ENCODE results near the gene SORBS2. TPM values are rescaled to one million over a fixed set of nuclear protein-coding genes. Genes with fewer than 3 reads are reported as not detected.
"Not testable (repeated sequence)": the region's sequence is repeated elsewhere in the genome, so short reads cannot be mapped to it uniquely, and the experiment has no call there.

The SORBS2 gene
- total RNA-seq, 1 experiment from 2014 or later: 17.4 TPM

DNA sequence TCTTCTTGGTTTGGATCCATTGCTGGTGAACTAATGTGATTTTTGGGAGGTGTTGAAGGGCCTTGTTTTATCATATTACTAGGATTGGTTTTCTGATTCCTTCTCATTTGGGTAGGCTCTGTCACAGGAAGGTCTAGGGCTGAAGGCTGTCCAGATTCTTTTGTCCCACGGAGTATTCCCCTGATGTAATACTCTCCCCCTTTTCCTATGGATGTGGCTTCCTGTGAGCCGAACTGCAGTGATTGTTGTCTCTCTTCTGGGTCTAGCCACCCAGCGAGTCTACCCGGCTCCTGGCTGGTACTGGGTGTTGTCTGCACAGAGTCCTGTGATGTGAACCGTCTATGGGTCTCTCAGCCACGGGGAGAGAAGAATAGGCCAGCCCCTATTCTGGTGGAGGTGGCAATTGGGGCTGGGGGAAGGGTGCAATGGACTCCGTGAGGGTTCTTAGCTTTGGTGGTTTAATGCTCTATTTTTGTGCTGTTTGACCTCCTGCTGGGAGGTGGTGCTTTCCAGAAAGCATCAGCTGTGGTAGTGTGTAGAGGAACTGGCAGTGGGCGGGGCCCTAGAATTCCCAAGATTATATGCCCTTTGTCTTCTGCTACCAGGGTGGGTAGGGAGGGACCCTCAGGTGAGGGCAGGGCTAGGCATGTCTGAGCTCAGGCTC is 252.6 kb downstream of the SORBS2 start:
- peaks cover 19% of the 10 kb centered on the region for H3K4me1 ChIP-seq (replicated peaks)
- not testable (repeated sequence) for H3K4me3 ChIP-seq; H3K27me3 ChIP-seq (replicated peaks); H3K36me3 ChIP-seq; H3K9me3 ChIP-seq (replicated peaks)
- H3K27ac ChIP-seq: peak overlapping the region; percentile 84
- peak in 1 of 2 experiments; percentile 86 for DNase-seq (ENCODE audit: low read depth in 1 of 2, low spot score in 2 of 2)

- no peak overlapping the region for H3K4me3 ChIP-seq
- no peak for DNase-seq (ENCODE audit: low read depth in 1 of 2, low spot score in 2 of 2)
- peaks cover 9% of the 10 kb centered on the region for H3K4me1 ChIP-seq (replicated peaks)
- no peaks in the 10 kb centered on the region for H3K27me3 ChIP-seq (replicated peaks)
- no peaks in the 10 kb centered on the region for H3K36me3 ChIP-seq
- no peak overlapping the region for H3K27ac ChIP-seq
- no peaks in the 10 kb centered on the region for H3K9me3 ChIP-seq (replicated peaks)
Measured at GRCh38 chr4:185554365-185555126, 257.4 kb downstream of the SORBS2 start.

DNA sequence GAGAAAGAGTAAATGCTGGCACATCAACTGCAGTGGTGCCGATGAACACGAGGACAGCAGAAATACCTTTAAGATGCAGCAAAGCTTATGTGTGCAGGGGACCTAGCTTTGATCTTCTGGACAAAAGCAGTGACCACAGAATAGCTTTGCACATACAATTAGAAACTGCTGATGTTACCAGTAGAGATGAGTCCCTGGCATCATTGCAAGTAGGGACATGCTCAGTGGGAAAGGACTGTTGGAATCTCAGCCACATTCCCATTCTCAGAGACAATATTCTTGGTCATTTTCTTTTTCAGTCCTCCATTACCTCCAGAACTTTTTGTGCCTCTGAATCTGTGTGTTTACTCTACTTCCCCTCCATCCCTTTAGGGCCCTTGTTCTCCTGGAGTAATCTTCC is 259.7 kb downstream of the SORBS2 start:
- Histone ChIP-seq H3K27ac (no peak overlapping the region), H3K27me3 (replicated peaks) (no peaks in the 10 kb centered on the region), H3K36me3 (no peaks in the 10 kb centered on the region), H3K4me1 (replicated peaks) (no peaks in the 10 kb centered on the region), H3K4me3 (no peak overlapping the region), H3K9me3 (replicated peaks) (no peaks in the 10 kb centered on the region)
- no peak for DNase-seq (ENCODE audit: low read depth in 1 of 2, low spot score in 2 of 2)

DNA sequence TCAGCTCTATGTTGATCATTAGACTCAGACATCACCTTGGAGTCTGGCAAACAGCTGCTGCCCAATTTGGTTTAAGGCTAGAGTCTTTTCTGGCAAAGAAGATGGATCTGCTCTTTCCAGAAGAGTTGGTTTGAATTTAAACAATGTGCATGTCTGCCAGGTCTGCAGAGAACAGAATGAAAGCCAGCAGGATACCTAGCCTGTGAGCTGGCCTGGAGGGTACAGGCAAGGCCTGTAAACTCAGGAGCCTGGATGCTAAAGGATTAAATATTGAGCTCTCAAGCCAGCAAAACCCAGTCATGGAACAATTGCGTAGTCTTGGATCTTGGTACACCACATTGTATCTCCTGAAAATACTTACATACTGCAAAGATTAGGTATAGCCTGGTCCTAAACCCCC is 261.1 kb downstream of the SORBS2 start:
- DNase-seq (ENCODE audit: low read depth in 1 of 2, low spot score in 2 of 2): no peak
- H3K27me3 ChIP-seq (replicated peaks): no peaks in the 10 kb centered on the region
- H3K4me1 ChIP-seq (replicated peaks): no peaks in the 10 kb centered on the region
- no peaks in the 10 kb centered on the region for H3K36me3 ChIP-seq
- H3K27ac ChIP-seq: no peak overlapping the region
- no peak overlapping the region for H3K4me3 ChIP-seq
- no peaks in the 10 kb centered on the region for H3K9me3 ChIP-seq (replicated peaks)

DNA sequence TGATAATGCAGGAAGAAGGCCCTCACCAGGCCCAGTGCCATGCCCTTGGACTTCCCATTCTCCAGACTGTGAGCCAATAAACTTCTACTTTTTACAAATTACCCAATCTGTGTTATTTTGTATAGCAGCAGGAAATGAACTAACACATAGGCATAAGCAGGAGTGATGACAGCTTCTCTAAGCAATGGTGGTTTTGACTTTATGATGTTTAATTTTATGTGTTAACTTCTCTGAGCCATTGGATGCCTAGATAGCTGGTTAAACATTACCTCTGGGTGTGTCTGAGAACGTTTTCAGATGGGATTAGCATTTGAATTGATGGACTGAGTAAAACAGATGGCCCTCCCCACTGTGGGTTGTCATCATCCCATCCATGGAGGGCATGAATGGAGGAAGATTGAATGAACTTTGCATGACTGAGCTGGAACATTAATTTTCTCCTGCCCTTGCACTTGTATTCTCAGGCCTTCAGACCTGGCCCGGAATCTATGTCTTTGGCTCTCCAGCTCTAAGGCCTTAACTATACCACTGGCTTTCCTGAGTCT is 262.8 kb downstream of the SORBS2 start:
- Histone ChIP-seq H3K9me3 (replicated peaks) (no peaks in the 10 kb centered on the region), H3K27me3 (replicated peaks) (no peaks in the 10 kb centered on the region), H3K4me3 (no peak overlapping the region), H3K36me3 (no peaks in the 10 kb centered on the region), H3K4me1 (replicated peaks) (no peaks in the 10 kb centered on the region), H3K27ac (no peak overlapping the region)
- no peak for DNase-seq (ENCODE audit: low read depth in 1 of 2, low spot score in 2 of 2)

DNA sequence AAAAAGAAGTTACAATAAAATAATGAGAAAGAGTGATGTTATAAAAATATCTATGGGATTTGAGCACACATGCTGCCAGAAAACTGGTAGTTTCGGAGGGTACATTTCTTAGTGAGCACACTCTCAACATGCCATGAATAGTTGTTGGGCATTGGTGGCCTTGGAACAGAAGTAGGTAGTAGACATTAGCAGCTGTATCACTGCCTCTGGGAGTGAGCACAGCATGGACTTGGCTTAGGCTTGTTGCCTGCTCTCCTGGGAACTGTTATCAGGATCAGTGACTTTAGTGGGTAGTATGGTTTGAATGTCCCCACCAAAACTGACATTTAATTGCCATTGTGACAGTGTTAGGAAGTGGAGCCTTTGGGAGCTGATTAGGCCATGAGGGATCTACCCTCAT is 263.4 kb downstream of the SORBS2 start:
- H3K27me3 ChIP-seq (replicated peaks): no peaks in the 10 kb centered on the region
- H3K36me3 ChIP-seq: no peaks in the 10 kb centered on the region
- DNase-seq (ENCODE audit: low read depth in 1 of 2, low spot score in 2 of 2): no peak
- no peaks in the 10 kb centered on the region for H3K9me3 ChIP-seq (replicated peaks)
- H3K27ac ChIP-seq: no peak overlapping the region
- no peaks in the 10 kb centered on the region for H3K4me1 ChIP-seq (replicated peaks)
- H3K4me3 ChIP-seq: no peak overlapping the region

DNA sequence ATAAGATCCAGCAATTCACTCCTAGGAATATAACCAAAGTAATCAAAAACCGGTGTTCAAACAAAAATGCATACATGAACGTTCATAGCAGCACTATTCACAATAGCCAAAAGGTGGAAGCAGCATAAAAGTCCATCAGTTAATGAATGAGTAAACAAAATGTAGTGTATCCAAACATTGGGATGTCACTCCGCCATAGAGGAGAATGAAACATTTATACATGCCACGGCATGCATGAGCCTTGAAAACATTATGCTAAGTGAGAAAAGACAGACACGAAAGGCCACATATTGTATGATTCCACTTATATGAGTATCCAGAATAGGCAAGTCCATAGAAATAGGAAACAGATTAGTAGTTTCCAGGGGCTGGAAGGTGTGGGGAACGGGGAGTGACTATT is 265.7 kb downstream of the SORBS2 start:
- Histone ChIP-seq H3K9me3 (replicated peaks) (no peaks in the 10 kb centered on the region), H3K27me3 (replicated peaks) (no peaks in the 10 kb centered on the region), H3K27ac (no peak overlapping the region), H3K36me3 (no peaks in the 10 kb centered on the region), H3K4me1 (replicated peaks) (peaks cover 12% of the 10 kb centered on the region), H3K4me3 (no peak overlapping the region)
- DNase-seq (ENCODE audit: low read depth in 1 of 2, low spot score in 2 of 2): no peak

- no peak overlapping the region for H3K4me3 ChIP-seq
- H3K36me3 ChIP-seq: no peaks in the 10 kb centered on the region
- DNase-seq (ENCODE audit: low read depth in 1 of 2, low spot score in 2 of 2): no peak
- H3K27ac ChIP-seq: peak overlapping the region; percentile 83; the same call in 1 of the 2 replicates
- H3K4me1 ChIP-seq (replicated peaks): peaks cover 39% of the 10 kb centered on the region
- H3K27me3 ChIP-seq (replicated peaks): no peaks in the 10 kb centered on the region
- H3K9me3 ChIP-seq (replicated peaks): no peaks in the 10 kb centered on the region
Measured at GRCh38 chr4:185542626-185543315, 269.2 kb downstream of the SORBS2 start.

GRCh38 chr4:185541251-185541727 is 270.7 kb downstream of the SORBS2 start:
- peak; percentile 49 to 72 for DNase-seq (ENCODE audit: low read depth in 1 of 2, low spot score in 2 of 2)
- no peak overlapping the region for H3K4me3 ChIP-seq
- H3K27ac ChIP-seq: peak overlapping the region; percentile 83
- H3K9me3 ChIP-seq (replicated peaks): no peaks in the 10 kb centered on the region
- no peaks in the 10 kb centered on the region for H3K27me3 ChIP-seq (replicated peaks)
- H3K36me3 ChIP-seq: no peaks in the 10 kb centered on the region
- peaks cover 41% of the 10 kb centered on the region for H3K4me1 ChIP-seq (replicated peaks)

- Histone ChIP-seq H3K27ac (peak overlapping the region; percentile 83), H3K4me3 (no peak overlapping the region), H3K9me3 (replicated peaks) (no peaks in the 10 kb centered on the region), H3K36me3 (no peaks in the 10 kb centered on the region), H3K4me1 (replicated peaks) (peaks cover 46% of the 10 kb centered on the region), H3K27me3 (replicated peaks) (no peaks in the 10 kb centered on the region)
- peak; percentile 86 to 96 for DNase-seq (ENCODE audit: low read depth in 1 of 2, low spot score in 2 of 2)
Measured at GRCh38 chr4:185540487-185541120, 271.4 kb downstream of the SORBS2 start.

DNA sequence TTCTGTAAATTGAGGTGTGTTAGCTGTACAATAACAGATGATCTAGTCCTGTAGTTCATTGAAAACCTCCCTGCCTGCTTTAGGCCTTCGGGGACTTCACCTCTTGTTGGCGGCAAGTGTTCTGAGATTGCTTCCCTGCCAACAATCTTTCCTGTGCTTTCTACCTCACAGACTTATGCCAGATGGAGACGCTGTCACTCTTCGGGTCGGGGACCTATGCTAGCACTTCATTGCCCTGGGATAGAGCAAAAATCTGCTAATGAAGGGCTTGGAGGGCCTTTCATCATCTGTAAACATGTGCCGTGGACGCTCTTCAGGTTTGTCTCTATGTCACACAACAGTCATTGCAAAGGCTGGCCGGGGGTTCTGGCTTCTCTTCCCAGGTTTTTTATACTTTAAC is 272.0 kb downstream of the SORBS2 start:
- peak in 1 of 2 experiments; percentile 45 for DNase-seq (ENCODE audit: low read depth in 1 of 2, low spot score in 2 of 2)
- no peaks in the 10 kb centered on the region for H3K9me3 ChIP-seq (replicated peaks)
- peaks cover 2% of the 10 kb centered on the region; the same call in 1 of the 2 replicates for H3K36me3 ChIP-seq
- H3K4me1 ChIP-seq (replicated peaks): peaks cover 46% of the 10 kb centered on the region
- H3K27ac ChIP-seq: peak overlapping the region; percentile 83
- H3K4me3 ChIP-seq: no peak overlapping the region
- no peaks in the 10 kb centered on the region for H3K27me3 ChIP-seq (replicated peaks)

- peaks cover 48% of the 10 kb centered on the region for H3K4me1 ChIP-seq (replicated peaks)
- no peak for DNase-seq (ENCODE audit: low read depth in 1 of 2, low spot score in 2 of 2)
- H3K27me3 ChIP-seq (replicated peaks): no peaks in the 10 kb centered on the region
- H3K27ac ChIP-seq: 0 out of 2 replicates have a peak overlapping the region, but pooled peaks have one; percentile 83
- H3K4me3 ChIP-seq: no peak overlapping the region
- H3K9me3 ChIP-seq (replicated peaks): no peaks in the 10 kb centered on the region
- peaks cover 3% of the 10 kb centered on the region; the same call in 1 of the 2 replicates for H3K36me3 ChIP-seq
Measured at GRCh38 chr4:185538806-185539205, 273.2 kb downstream of the SORBS2 start.

- H3K4me1 ChIP-seq (replicated peaks): peaks cover 38% of the 10 kb centered on the region
- no peak overlapping the region for H3K4me3 ChIP-seq
- H3K27ac ChIP-seq: no peak overlapping the region
- no peak for DNase-seq (ENCODE audit: low read depth in 1 of 2, low spot score in 2 of 2)
- H3K27me3 ChIP-seq (replicated peaks): no peaks in the 10 kb centered on the region
- no peaks in the 10 kb centered on the region for H3K9me3 ChIP-seq (replicated peaks)
- peaks cover 9% of the 10 kb centered on the region for H3K36me3 ChIP-seq
Measured at GRCh38 chr4:185536411-185536709, 275.6 kb downstream of the SORBS2 start.
